A549 (cell line): Measurements from ENCODE around the gene AAGAB. TPM values are rescaled to one million over a fixed set of nuclear protein-coding genes. Genes with fewer than 3 reads are reported as not detected.

Source experiments
- ATAC-seq, 2 experiments: fragments of 200-7000 bp in 1 of 2; fragments of >200 bp in 1 of 2; cut with Nextera tagmentation in 1 of 2; cut with Tn5 transposase in 1 of 2; 3 replicates each; pipeline versions ENCODE4 v1.8.0 to v1.9.1; 2018 to 2020; ENCODE audit warnings: mild to moderate bottlenecking in 1 of 2, moderate library complexity in 1 of 2
- CTCF ChIA-PET: fragments of 300-600 bp; sonication (Branson Sonifier 250); formaldehyde crosslinking; extraction: SDS; loops from one replicate; lab custom pipeline; 2021; ENCODE audit warnings: antibody characterized with exemption, inconsistent platforms; lab: Yijun Ruan, JAX
- POLR2A ChIA-PET: fragments of 350-600 bp; formaldehyde crosslinking; extraction: SDS; loops from one replicate; lab custom pipeline; 2021; ENCODE audit warnings: antibody characterized with exemption, inconsistent platforms; lab: Yijun Ruan, JAX
- DNase-seq, 2 experiments: peaks; one replicate each; pipeline versions ENCODE4 v3.0.0 to v3.0.0-alpha.2; 2011 to 2016; ENCODE audit warnings: low read depth in 1 of 2, low spot score in 1 of 2
- FAIRE-seq: peaks from 2 replicates; lab custom pipeline; 2011; peaks lifted over from hg19 to GRCh38; lab: Jason Lieb, UNC
- H3K27ac ChIP-seq, 2 experiments: fragments of >200 bp; sonication (Bioruptor Twin); formaldehyde crosslinking; 3 replicates each; pipeline ENCODE4 v1.5.1; 2016 to 2017
- H3K4me1 ChIP-seq: fragments of >200 bp; sonication (Bioruptor Twin); formaldehyde crosslinking; 3 replicates; pipeline ENCODE4 v1.6.1; 2016
- H3K4me2 ChIP-seq: fragments of >200 bp; sonication (Bioruptor Twin); formaldehyde crosslinking; 3 replicates; pipeline ENCODE4 v1.6.1; 2016
- H3K4me3 ChIP-seq: fragments of >200 bp; sonication (Bioruptor Twin); formaldehyde crosslinking; 3 replicates; pipeline ENCODE4 v1.5.1; 2016
- H3K9me3 ChIP-seq: fragments of >200 bp; sonication (Bioruptor Twin); formaldehyde crosslinking; 3 replicates; pipeline ENCODE4 v1.6.1; 2016
- CHD4 ChIP-seq: fragments of 200-600 bp; sonication (generic); IDR thresholded peaks from 2 replicates; pipeline ENCODE4 v1.6.1; 2016; ENCODE audit warnings: antibody characterized with exemption, mild to moderate bottlenecking, borderline replicate concordance
- EHMT2 ChIP-seq: fragments of 200-600 bp; sonication (generic); IDR thresholded peaks from 2 replicates; pipeline ENCODE4 v1.6.1; 2016; ENCODE audit warnings: antibody characterized with exemption, low read depth, mild to moderate bottlenecking, moderate library complexity
- EP300 ChIP-seq, 2 experiments: fragments of >200 bp; sonication (Bioruptor Twin); formaldehyde crosslinking; IDR thresholded peaks; 2 replicates in 1 of 2; 3 replicates in 1 of 2; pipeline ENCODE4 v1.6.1; 2016 to 2017
- FOSB ChIP-seq: fragments of 250-450 bp; sonication (Bioruptor Pico); IDR thresholded peaks from 2 replicates; pipeline ENCODE4 v1.5.0; 2020; ENCODE audit warnings: mild to moderate bottlenecking, moderate library complexity
- HDAC2 ChIP-seq: fragments of 200-600 bp; sonication (generic); IDR thresholded peaks from 2 replicates; pipeline ENCODE4 v1.6.1; 2016
- HOXA7 ChIP-seq: fragments of 250-450 bp; sonication (Bioruptor Pico); IDR thresholded peaks from 2 replicates; pipeline ENCODE4 v1.5.0; 2020; ENCODE audit warnings: mild to moderate bottlenecking, moderate library complexity
- JUN ChIP-seq, 2 experiments: fragments of >200 bp; sonication (Bioruptor Twin); formaldehyde crosslinking; IDR thresholded peaks; 2 replicates in 1 of 2; 3 replicates in 1 of 2; pipeline ENCODE4 v1.6.1; 2016 to 2017
- MAFK ChIP-seq: fragments of 450-650 bp; IDR thresholded peaks from 2 replicates; pipeline ENCODE4 v1.6.1; 2014; ENCODE audit not compliant: partially characterized antibody
- MAZ ChIP-seq: fragments of 150-350 bp; IDR thresholded peaks from 2 replicates; pipeline ENCODE4 v1.6.1; 2014; ENCODE audit warnings: antibody characterized with exemption, low read depth, low read length, borderline replicate concordance
- MYC ChIP-seq: IDR thresholded peaks from 2 replicates; pipeline ENCODE4 v1.6.1; 2012; ENCODE audit warnings: mild to moderate bottlenecking, inconsistent platforms, low read length, improper control_type of control experiment, borderline replicate concordance
- RAD21 ChIP-seq, 2 experiments: fragments of >200 bp in 1 of 2; sonication (Bioruptor Twin) in 1 of 2; formaldehyde crosslinking in 1 of 2; IDR thresholded peaks in 1 of 2; conservative IDR thresholded peaks in 1 of 2; 2 replicates in 1 of 2; 3 replicates in 1 of 2; pipeline ENCODE4 v1.6.1; 2012 to 2018; ENCODE audit warnings: inconsistent platforms in 1 of 2
- ZC3H11A ChIP-seq: fragments of 450-650 bp; IDR thresholded peaks from 2 replicates; pipeline ENCODE4 v1.6.1; 2014; ENCODE audit warnings: antibody characterized with exemption, mild to moderate bottlenecking
- ZFP36 ChIP-seq: fragments of 450-650 bp; IDR thresholded peaks from 2 replicates; pipeline ENCODE4 v1.6.1; 2014; ENCODE audit warnings: borderline replicate concordance; ENCODE audit not compliant: partially characterized antibody
- ZSCAN20 ChIP-seq: fragments of 250-450 bp; sonication (Bioruptor Pico); IDR thresholded peaks from 2 replicates; pipeline ENCODE4 v1.8.0; 2022; ENCODE audit warnings: mild to moderate bottlenecking, moderate library complexity
- WGBS: methylation state at CpG from one replicate; pipeline ENCODE4 v1.1.6; 2017; ENCODE audit errors: missing lambda C conversion rate; 5-methylcytosine and 5-hydroxymethylcytosine counted together
- polyA plus RNA-seq, 4 experiments: library from polyadenylated mRNA; depleted of rRNA in 3 of 4; stranded (reverse); fragments of >200 nt; fragmentation: RNase III in 1 of 4; extraction: RNeasy Plus Mini Kit Qiagen cat#74134 plus additional on column Dnase treatment in 1 of 4; gene quantifications; 2 replicates in 3 of 4; 3 replicates in 1 of 4; pipeline ENCODE4 v1.2.3, GENCODE V29; 2011 to 2017
- TF ChIP-seq, protein P1 (sequence below): IDR thresholded peaks from 2 replicates; pipeline ENCODE4 v1.6.1; 2012; ENCODE audit warnings: low read depth, borderline replicate concordance
- TF ChIP-seq, protein P2 (sequence below): fragments of >200 bp; sonication (Bioruptor Twin); formaldehyde crosslinking; IDR thresholded peaks from 3 replicates; pipeline ENCODE4 v1.5.1; 2016
- TF ChIP-seq, protein P3 (sequence below): fragments of 250-450 bp; sonication (Bioruptor Pico); IDR thresholded peaks from 2 replicates; pipeline ENCODE4 v1.5.0; 2020; ENCODE audit warnings: low read depth, mild to moderate bottlenecking, moderate library complexity
- TF ChIP-seq, protein P4 (sequence below): fragments of >200 bp; sonication (Bioruptor Twin); formaldehyde crosslinking; IDR thresholded peaks from 3 replicates; pipeline ENCODE4 v1.6.1; 2016

The AAGAB gene
- polyA plus RNA-seq, 2 of the 4 experiments (the other 2 are of a cell fraction), result 68.9 to 107 TPM

DNA sequence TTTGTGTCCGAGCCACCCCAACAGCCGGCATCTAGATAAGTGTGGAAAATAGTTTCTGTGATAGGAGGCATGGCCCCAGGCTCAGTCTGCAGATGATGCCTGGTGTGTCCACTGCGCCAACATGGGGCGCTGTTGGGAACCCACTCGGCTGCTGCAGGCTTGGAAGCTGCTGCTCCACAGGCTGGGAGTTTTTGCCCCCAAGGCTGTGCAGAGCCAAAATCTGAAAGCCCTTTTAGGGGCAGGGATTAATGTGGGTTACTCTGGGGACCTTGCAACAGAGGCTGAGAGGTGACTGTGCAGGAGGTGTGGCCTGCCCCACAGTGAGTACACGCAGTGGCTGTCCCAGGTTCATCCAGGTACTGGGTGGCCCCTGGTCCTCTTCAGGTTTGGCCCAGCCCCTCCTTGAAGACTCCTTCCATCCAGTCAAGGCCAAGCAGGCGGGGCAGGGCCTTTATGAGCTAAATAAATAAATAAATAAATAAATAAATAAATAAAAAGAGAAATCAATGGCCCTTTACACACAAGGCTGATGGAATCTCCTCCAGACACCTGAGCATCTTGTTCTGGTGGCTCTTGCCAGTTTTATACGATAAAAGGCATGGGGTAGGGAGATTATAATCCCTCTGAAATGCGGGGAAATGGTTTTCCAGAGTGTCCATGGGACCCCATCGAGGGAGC, 73.8 kb downstream of the AAGAB start:
- H3K4me1 ChIP-seq, result peaks cover 74% of the 10 kb centered on the region
- TF ChIP-seq, protein P1, sequence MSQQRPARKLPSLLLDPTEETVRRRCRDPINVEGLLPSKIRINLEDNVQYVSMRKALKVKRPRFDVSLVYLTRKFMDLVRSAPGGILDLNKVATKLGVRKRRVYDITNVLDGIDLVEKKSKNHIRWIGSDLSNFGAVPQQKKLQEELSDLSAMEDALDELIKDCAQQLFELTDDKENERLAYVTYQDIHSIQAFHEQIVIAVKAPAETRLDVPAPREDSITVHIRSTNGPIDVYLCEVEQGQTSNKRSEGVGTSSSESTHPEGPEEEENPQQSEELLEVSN, result no peak
- TF ChIP-seq MAZ (no peak), HDAC2 (no peak), MAFK (no peak), JUN (IDR thresholded peaks at IDR 0.05) (peak in 1 of 2 experiments; percentile 4; a peak in 1 of 5 replicates), CHD4 (no peak), FOSB (no peak), ZSCAN20 (CRISPR knock-in tag) (no peak), EHMT2 (no peak), ZFP36 (no peak), RAD21 (conservative IDR thresholded peaks at IDR 0.05 in 1 of 2, IDR thresholded peaks at IDR 0.05 in 1 of 2) (0 out of 5 replicates have a peak, but pooled peaks of 1 of the 2 experiments have one; percentile 8), MYC (no peak), ZC3H11A (0 out of 2 replicates have a peak, but pooled peaks have one; percentile 24)
- TF ChIP-seq, protein P2, sequence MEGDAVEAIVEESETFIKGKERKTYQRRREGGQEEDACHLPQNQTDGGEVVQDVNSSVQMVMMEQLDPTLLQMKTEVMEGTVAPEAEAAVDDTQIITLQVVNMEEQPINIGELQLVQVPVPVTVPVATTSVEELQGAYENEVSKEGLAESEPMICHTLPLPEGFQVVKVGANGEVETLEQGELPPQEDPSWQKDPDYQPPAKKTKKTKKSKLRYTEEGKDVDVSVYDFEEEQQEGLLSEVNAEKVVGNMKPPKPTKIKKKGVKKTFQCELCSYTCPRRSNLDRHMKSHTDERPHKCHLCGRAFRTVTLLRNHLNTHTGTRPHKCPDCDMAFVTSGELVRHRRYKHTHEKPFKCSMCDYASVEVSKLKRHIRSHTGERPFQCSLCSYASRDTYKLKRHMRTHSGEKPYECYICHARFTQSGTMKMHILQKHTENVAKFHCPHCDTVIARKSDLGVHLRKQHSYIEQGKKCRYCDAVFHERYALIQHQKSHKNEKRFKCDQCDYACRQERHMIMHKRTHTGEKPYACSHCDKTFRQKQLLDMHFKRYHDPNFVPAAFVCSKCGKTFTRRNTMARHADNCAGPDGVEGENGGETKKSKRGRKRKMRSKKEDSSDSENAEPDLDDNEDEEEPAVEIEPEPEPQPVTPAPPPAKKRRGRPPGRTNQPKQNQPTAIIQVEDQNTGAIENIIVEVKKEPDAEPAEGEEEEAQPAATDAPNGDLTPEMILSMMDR, result 0 out of 3 replicates have a peak, but pooled peaks have one; percentile 12
- TF ChIP-seq, protein P3, sequence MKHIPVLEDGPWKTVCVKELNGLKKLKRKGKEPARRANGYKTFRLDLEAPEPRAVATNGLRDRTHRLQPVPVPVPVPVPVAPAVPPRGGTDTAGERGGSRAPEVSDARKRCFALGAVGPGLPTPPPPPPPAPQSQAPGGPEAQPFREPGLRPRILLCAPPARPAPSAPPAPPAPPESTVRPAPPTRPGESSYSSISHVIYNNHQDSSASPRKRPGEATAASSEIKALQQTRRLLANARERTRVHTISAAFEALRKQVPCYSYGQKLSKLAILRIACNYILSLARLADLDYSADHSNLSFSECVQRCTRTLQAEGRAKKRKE (CRISPR knock-in tag), result no peak
- TF ChIP-seq, protein P4, sequence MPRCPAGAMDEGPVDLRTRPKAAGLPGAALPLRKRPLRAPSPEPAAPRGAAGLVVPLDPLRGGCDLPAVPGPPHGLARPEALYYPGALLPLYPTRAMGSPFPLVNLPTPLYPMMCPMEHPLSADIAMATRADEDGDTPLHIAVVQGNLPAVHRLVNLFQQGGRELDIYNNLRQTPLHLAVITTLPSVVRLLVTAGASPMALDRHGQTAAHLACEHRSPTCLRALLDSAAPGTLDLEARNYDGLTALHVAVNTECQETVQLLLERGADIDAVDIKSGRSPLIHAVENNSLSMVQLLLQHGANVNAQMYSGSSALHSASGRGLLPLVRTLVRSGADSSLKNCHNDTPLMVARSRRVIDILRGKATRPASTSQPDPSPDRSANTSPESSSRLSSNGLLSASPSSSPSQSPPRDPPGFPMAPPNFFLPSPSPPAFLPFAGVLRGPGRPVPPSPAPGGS, result no peak
- DNase-seq, result no peak
- no peak for FAIRE-seq
- CTCF ChIA-PET, result interaction anchor here (1.0 to 3.3 kb wide), 7 partner anchors 9 to 237 kb away, joined by 3 to 14 read pairs (median 3); no protein-coding TSS in a partner anchor
- WGBS, result 92% methylated on average over 10 of the region's 10 CpGs
- no peak overlapping the region for H3K4me3 ChIP-seq
- H3K9me3 ChIP-seq, result no peaks in the 10 kb centered on the region
- H3K4me2 ChIP-seq, result no peak overlapping the region
- ATAC-seq, result peak in 1 of 2 experiments; percentile 11; a peak in 3 of 6 replicates
- H3K27ac ChIP-seq, result peak overlapping the region in 1 of 2 experiments; percentile 84; a peak in 4 of 6 replicates
- POLR2A ChIA-PET, result no interaction called here

DNA sequence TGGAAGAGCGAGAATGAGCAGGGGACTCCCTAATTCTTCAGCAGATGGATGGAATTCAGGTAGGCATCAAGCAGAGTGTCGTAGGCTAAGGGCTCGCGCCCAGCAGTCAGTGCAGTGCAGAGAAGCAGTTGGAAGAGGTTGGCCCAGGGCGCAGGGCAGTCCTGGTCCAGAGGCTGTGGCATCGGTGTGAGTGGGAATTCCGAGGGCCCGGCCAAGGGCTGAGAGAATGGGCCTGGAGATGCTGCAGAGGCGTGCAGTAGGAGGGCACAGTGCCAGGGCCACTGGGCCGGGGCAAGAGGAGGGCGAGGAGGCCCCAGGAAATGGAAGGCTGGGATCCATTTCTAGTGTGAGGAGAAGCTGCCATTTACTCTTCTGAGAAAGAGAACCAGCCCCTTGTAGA, 74.4 kb downstream of the AAGAB start:
- POLR2A ChIA-PET, result interaction anchor here (2.2 kb wide), 1 partner anchor 74 kb away, joined by 6 read pairs; no protein-coding TSS in a partner anchor
- DNase-seq, result no peak
- H3K4me3 ChIP-seq, result no peak overlapping the region
- H3K9me3 ChIP-seq, result no peaks in the 10 kb centered on the region
- no peak overlapping the region for H3K4me2 ChIP-seq
- peak overlapping the region in 1 of 2 experiments; percentile 84; a peak in 3 of 6 replicates for H3K27ac ChIP-seq
- peaks cover 74% of the 10 kb centered on the region for H3K4me1 ChIP-seq
- CTCF ChIA-PET, result interaction anchor here (1.1 to 3.3 kb wide), 6 partner anchors 8 to 124 kb away, joined by 3 to 14 read pairs (median 4); no protein-coding TSS in a partner anchor
- no peak for FAIRE-seq
- ATAC-seq, result peak in 1 of 2 experiments; percentile 1; a peak in 2 of 6 replicates
- WGBS, result 93% methylated on average over 11 of the region's 11 CpGs
- TF ChIP-seq HOXA7, result 0 out of 2 replicates have a peak, but pooled peaks have one; percentile 53
- TF ChIP-seq EP300 (IDR thresholded peaks at IDR 0.05), result no peak
